Measurements from ENCODE around the gene NKD1. TPM values are rescaled to one million over a fixed set of nuclear protein-coding genes. Genes with fewer than 3 reads are reported as not detected.

Gene NKD1
- total and polyA plus RNA-seq, 2 of the 8 experiments (the other 6 are each of a cell fraction or from before 2014, with no cell fraction given), result 0.70 to 4.5 TPM

GRCh38 chr16:50532576-50532975, 15.6 kb upstream of the NKD1 start:
- FAIRE-seq, result no peak
- H2BK15ac ChIP-seq (ENCODE audit: low read length), result no peak overlapping the region
- no peaks in the 10 kb centered on the region for H3K4me1 ChIP-seq (replicated peaks in 1 of 4; ENCODE audit: control insufficient read depth in 3 of 4, insufficient read depth in 4 of 4, low read length in 3 of 4)
- no peak overlapping the region for H2AK5ac ChIP-seq (ENCODE audit: low read depth, low read length)
- DNase-seq (ENCODE audit: low read depth in 1 of 2, low spot score in 2 of 2), result peak in 1 of 2 experiments; percentile 11
- H3K79me1 ChIP-seq (ENCODE audit: low read depth, low read length), result no peaks in the 10 kb centered on the region
- H4K8ac ChIP-seq (ENCODE audit: extremely low read depth, insufficient read depth, low read length), result no peak overlapping the region
- no peak overlapping the region for H3K4me3 ChIP-seq (ENCODE audit: extremely low read depth in 1 of 4, insufficient read depth in 2 of 4, low read depth in 3 of 4, low read length in 4 of 4)
- H3K79me2 ChIP-seq (ENCODE audit: control insufficient read depth in 1 of 2, insufficient read depth in 2 of 2, low read length in 2 of 2), result no peaks in the 10 kb centered on the region
- no peak overlapping the region for H3K27ac ChIP-seq (ENCODE audit: low read depth, low read length)
- ChIA-PET POLR2A (ENCODE audit: partially characterized antibody) (no interaction called here), CTCF (ENCODE audit: partially characterized antibody) (interaction anchor here (0.8 to 2.3 kb wide), 6 partner anchors 8 to 163 kb away, joined by 3 to 11 read pairs (median 4); no protein-coding TSS in a partner anchor)
- no peak overlapping the region for H2BK20ac ChIP-seq (ENCODE audit: low read length)
- no peak overlapping the region for H3K23ac ChIP-seq (ENCODE audit: insufficient read length)
- no peak overlapping the region for H4K91ac ChIP-seq (replicated peaks; ENCODE audit: insufficient read length, low read length)
- peaks cover 10% of the 10 kb centered on the region in 2 experiments for H3K9me3 ChIP-seq (ENCODE audit: insufficient read depth in 2 of 2, low read depth in 1 of 2, low read length in 1 of 2)
- no peak overlapping the region for H3K9ac ChIP-seq (replicated peaks in 1 of 4; ENCODE audit: extremely low read depth in 1 of 4, low read depth in 3 of 4, low read length in 3 of 4)
- no peak overlapping the region for H2BK120ac ChIP-seq (replicated peaks; ENCODE audit: low read depth, low read length)
- no peak overlapping the region for H2BK5ac ChIP-seq (ENCODE audit: low read depth, low read length)
- no peak overlapping the region for H3K18ac ChIP-seq (ENCODE audit: extremely low read depth, low read length)
- H3K56ac ChIP-seq (replicated peaks; ENCODE audit: insufficient read length, low read depth, low read length), result no peak overlapping the region
- H4K5ac ChIP-seq (ENCODE audit: insufficient read length, low read depth, low read length), result no peak overlapping the region
- H3K14ac ChIP-seq (ENCODE audit: insufficient read length), result no peak overlapping the region
- H3K36me3 ChIP-seq (ENCODE audit: control insufficient read depth in 2 of 4, insufficient read depth in 4 of 4, low read length in 3 of 4), result no peaks in the 10 kb centered on the region
- H4K20me1 ChIP-seq (replicated peaks in 1 of 2; ENCODE audit: control insufficient read depth in 1 of 2, insufficient read depth in 2 of 2, low read length in 2 of 2), result no peaks in the 10 kb centered on the region
- H3K4me2 ChIP-seq (ENCODE audit: insufficient read depth in 1 of 2, low read depth in 2 of 2, low read length in 2 of 2), result no peak overlapping the region
- WGBS, 2 experiments (ENCODE audit: extremely low coverage in 1 of 2, insufficient coverage in 1 of 2, insufficient read length in 1 of 2, insufficient replicate concordance in 2 of 2, low coverage in 1 of 2, low lambda C conversion rate in 2 of 2, missing lambda C conversion rate in 1 of 2), result 87% methylated on average over 6 of the region's 6 CpGs; no CpG with 5 or more reads in 1 of the 2 experiments
- H2AFZ ChIP-seq (ENCODE audit: low read length), result no peak overlapping the region
- no peak overlapping the region for H2BK12ac ChIP-seq (ENCODE audit: low read depth, low read length)
- no peak overlapping the region for H3K4ac ChIP-seq (replicated peaks; ENCODE audit: insufficient read length, low read depth, low read length)
- H3K23me2 ChIP-seq (ENCODE audit: low read depth, low read length), result no peaks in the 10 kb centered on the region
- no peaks in the 10 kb centered on the region; a peak in 1 of 7 replicates for H3K27me3 ChIP-seq (replicated peaks in 1 of 4; ENCODE audit: control insufficient read depth in 3 of 4, extremely low read depth in 1 of 4, insufficient read depth in 3 of 4, low read length in 3 of 4)
- TF ChIP-seq RNF2 (IDR thresholded peaks at IDR 0.05; ENCODE audit: borderline replicate concordance, low read depth, low read length, missing control alignments, poor library complexity, severe bottlenecking), result no peak
- TF ChIP-seq RAD21 (IDR thresholded peaks at IDR 0.05 in 1 of 2, conservative IDR thresholded peaks at IDR 0.05 in 1 of 2; ENCODE audit: low read depth in 2 of 2, low read length in 2 of 2), result no peak
- TF ChIP-seq, protein P1, sequence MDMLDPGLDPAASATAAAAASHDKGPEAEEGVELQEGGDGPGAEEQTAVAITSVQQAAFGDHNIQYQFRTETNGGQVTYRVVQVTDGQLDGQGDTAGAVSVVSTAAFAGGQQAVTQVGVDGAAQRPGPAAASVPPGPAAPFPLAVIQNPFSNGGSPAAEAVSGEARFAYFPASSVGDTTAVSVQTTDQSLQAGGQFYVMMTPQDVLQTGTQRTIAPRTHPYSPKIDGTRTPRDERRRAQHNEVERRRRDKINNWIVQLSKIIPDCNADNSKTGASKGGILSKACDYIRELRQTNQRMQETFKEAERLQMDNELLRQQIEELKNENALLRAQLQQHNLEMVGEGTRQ (IDR thresholded peaks at IDR 0.05; ENCODE audit: low read length), result no peak
- no peak for TF ChIP-seq POLR2AphosphoS5 (IDR thresholded peaks at IDR 0.05; ENCODE audit: low read depth, low read length)
- TF ChIP-seq POLR2A (IDR thresholded peaks at IDR 0.05; ENCODE audit: control extremely low read depth in 1 of 2, low read depth in 2 of 2, low read length in 2 of 2), result no peak
- TF ChIP-seq POU5F1 (IDR thresholded peaks at IDR 0.05; ENCODE audit: low read depth, low read length), result no peak
- TF ChIP-seq KDM5A (IDR thresholded peaks at IDR 0.05; ENCODE audit: low read length), result no peak
- TF ChIP-seq TEAD4 (IDR thresholded peaks at IDR 0.05; ENCODE audit: low read depth, low read length), result no peak
- TF ChIP-seq SIRT6 (IDR thresholded peaks at IDR 0.05; ENCODE audit: low read length), result no peak
- TF ChIP-seq, protein P2, sequence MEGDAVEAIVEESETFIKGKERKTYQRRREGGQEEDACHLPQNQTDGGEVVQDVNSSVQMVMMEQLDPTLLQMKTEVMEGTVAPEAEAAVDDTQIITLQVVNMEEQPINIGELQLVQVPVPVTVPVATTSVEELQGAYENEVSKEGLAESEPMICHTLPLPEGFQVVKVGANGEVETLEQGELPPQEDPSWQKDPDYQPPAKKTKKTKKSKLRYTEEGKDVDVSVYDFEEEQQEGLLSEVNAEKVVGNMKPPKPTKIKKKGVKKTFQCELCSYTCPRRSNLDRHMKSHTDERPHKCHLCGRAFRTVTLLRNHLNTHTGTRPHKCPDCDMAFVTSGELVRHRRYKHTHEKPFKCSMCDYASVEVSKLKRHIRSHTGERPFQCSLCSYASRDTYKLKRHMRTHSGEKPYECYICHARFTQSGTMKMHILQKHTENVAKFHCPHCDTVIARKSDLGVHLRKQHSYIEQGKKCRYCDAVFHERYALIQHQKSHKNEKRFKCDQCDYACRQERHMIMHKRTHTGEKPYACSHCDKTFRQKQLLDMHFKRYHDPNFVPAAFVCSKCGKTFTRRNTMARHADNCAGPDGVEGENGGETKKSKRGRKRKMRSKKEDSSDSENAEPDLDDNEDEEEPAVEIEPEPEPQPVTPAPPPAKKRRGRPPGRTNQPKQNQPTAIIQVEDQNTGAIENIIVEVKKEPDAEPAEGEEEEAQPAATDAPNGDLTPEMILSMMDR (IDR thresholded peaks at IDR 0.05; ENCODE audit: control extremely low read depth in 1 of 3, insufficient read depth in 1 of 3, low read depth in 1 of 3, low read length in 3 of 3), result no peak
- no peak for TF ChIP-seq JUN (IDR thresholded peaks at IDR 0.05; ENCODE audit: low read depth, low read length)

Data from H1 (cell line).